ENCODE results near the gene DLGAP3. TPM values are rescaled to one million over a fixed set of nuclear protein-coding genes. Genes with fewer than 3 reads are reported as not detected.
A peak's percentile ranks its signal among the peaks of the same experiment; 100 is the strongest.

DLGAP3 gene
- total and polyA plus RNA-seq, 2 of the 13 experiments (the other 11 are each of a cell fraction or from before 2014, with no cell fraction given) = 0.03 to 0.04 TPM

DNA sequence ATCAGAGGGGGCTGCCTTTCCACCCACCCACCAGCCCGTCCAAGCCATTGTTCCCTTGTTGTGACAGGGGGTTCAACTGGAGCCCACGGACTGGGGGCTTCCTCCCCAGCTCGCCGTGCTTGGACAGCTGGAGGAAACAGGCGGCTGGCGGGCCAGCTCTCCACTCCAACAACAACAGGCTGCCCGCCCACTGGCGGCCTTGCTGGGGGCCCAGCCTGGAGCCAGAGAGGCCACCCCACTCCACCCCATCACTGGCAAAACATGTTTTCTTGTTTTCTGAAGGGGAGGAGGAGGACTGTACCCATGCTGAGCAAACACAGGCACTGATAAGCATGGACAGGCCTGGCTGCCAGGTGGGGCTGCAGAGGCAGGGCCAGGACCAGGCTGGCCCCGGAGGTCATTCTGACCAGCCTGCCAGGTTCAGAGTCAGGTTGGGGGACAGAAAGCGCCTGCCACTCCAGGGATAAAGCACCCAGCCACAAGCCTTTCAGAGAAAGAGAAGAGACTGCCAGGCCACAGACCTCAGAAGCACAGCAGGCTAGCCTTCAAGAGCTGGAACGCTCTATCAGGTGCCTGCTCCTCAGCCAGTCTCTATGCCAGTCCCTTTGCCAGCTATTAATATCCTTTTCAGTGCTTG lies 103.9 kb downstream of the DLGAP3 start (continued):
- TF ChIP-seq, protein P1, sequence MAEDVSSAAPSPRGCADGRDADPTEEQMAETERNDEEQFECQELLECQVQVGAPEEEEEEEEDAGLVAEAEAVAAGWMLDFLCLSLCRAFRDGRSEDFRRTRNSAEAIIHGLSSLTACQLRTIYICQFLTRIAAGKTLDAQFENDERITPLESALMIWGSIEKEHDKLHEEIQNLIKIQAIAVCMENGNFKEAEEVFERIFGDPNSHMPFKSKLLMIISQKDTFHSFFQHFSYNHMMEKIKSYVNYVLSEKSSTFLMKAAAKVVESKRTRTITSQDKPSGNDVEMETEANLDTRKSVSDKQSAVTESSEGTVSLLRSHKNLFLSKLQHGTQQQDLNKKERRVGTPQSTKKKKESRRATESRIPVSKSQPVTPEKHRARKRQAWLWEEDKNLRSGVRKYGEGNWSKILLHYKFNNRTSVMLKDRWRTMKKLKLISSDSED (CRISPR knock-in tag; IDR thresholded peaks at IDR 0.05) = no peak
- TF ChIP-seq, protein P2, sequence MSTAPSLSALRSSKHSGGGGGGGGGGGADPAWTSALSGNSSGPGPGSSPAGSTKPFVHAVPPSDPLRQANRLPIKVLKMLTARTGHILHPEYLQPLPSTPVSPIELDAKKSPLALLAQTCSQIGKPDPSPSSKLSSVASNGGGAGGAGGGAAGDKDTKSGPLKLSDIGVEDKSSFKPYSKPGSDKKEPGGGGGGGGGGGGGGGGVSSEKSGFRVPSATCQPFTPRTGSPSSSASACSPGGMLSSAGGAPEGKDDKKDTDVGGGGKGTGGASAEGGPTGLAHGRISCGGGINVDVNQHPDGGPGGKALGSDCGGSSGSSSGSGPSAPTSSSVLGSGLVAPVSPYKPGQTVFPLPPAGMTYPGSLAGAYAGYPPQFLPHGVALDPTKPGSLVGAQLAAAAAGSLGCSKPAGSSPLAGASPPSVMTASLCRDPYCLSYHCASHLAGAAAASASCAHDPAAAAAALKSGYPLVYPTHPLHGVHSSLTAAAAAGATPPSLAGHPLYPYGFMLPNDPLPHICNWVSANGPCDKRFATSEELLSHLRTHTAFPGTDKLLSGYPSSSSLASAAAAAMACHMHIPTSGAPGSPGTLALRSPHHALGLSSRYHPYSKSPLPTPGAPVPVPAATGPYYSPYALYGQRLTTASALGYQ (CRISPR knock-in tag; IDR thresholded peaks at IDR 0.05) = no peak
- no peak for TF ChIP-seq ZNF792 (CRISPR knock-in tag; IDR thresholded peaks at IDR 0.05)
- no peak for TF ChIP-seq ZNF501 (CRISPR knock-in tag; IDR thresholded peaks at IDR 0.05)
- TF ChIP-seq RXRB (CRISPR knock-in tag; IDR thresholded peaks at IDR 0.05; ENCODE audit: borderline replicate concordance) = peak; percentile 45; the same call in 1 of the 2 replicates
- TF ChIP-seq KDM1A (CRISPR knock-in tag; IDR thresholded peaks at IDR 0.05) = 0 out of 2 replicates have a peak, but pooled peaks have one; percentile 20
- no peak for TF ChIP-seq TEAD2 (CRISPR knock-in tag; IDR thresholded peaks at IDR 0.05)
- no peak for TF ChIP-seq ZNF333 (CRISPR knock-in tag; IDR thresholded peaks at IDR 0.05; ENCODE audit: borderline replicate concordance)
- no peak for TF ChIP-seq ZNF589 (CRISPR knock-in tag; conservative IDR thresholded peaks at IDR 0.05)
- TF ChIP-seq, protein P3, sequence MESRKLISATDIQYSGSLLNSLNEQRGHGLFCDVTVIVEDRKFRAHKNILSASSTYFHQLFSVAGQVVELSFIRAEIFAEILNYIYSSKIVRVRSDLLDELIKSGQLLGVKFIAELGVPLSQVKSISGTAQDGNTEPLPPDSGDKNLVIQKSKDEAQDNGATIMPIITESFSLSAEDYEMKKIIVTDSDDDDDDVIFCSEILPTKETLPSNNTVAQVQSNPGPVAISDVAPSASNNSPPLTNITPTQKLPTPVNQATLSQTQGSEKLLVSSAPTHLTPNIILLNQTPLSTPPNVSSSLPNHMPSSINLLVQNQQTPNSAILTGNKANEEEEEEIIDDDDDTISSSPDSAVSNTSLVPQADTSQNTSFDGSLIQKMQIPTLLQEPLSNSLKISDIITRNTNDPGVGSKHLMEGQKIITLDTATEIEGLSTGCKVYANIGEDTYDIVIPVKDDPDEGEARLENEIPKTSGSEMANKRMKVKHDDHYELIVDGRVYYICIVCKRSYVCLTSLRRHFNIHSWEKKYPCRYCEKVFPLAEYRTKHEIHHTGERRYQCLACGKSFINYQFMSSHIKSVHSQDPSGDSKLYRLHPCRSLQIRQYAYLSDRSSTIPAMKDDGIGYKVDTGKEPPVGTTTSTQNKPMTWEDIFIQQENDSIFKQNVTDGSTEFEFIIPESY (CRISPR knock-in tag; IDR thresholded peaks at IDR 0.05) = no peak
- TF ChIP-seq NFIB (CRISPR knock-in tag; IDR thresholded peaks at IDR 0.05; ENCODE audit: borderline replicate concordance) = no peak
- peak; percentile 58; the same call in 1 of the 2 replicates for TF ChIP-seq ZNF350 (CRISPR knock-in tag; IDR thresholded peaks at IDR 0.05; ENCODE audit: borderline replicate concordance, low read depth)
- no peak for TF ChIP-seq KDM4B (CRISPR knock-in tag; IDR thresholded peaks at IDR 0.05)
- no peak for TF ChIP-seq ZBTB1 (CRISPR knock-in tag; IDR thresholded peaks at IDR 0.05; ENCODE audit: borderline replicate concordance)
- peak; percentile 67; the same call in 1 of the 2 replicates for TF ChIP-seq TARDBP (CRISPR knock-in tag; IDR thresholded peaks at IDR 0.05)
- TF ChIP-seq, protein P4, sequence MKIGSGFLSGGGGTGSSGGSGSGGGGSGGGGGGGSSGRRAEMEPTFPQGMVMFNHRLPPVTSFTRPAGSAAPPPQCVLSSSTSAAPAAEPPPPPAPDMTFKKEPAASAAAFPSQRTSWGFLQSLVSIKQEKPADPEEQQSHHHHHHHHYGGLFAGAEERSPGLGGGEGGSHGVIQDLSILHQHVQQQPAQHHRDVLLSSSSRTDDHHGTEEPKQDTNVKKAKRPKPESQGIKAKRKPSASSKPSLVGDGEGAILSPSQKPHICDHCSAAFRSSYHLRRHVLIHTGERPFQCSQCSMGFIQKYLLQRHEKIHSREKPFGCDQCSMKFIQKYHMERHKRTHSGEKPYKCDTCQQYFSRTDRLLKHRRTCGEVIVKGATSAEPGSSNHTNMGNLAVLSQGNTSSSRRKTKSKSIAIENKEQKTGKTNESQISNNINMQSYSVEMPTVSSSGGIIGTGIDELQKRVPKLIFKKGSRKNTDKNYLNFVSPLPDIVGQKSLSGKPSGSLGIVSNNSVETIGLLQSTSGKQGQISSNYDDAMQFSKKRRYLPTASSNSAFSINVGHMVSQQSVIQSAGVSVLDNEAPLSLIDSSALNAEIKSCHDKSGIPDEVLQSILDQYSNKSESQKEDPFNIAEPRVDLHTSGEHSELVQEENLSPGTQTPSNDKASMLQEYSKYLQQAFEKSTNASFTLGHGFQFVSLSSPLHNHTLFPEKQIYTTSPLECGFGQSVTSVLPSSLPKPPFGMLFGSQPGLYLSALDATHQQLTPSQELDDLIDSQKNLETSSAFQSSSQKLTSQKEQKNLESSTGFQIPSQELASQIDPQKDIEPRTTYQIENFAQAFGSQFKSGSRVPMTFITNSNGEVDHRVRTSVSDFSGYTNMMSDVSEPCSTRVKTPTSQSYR (CRISPR knock-in tag; IDR thresholded peaks at IDR 0.05; ENCODE audit: borderline replicate concordance) = 0 out of 2 replicates have a peak, but pooled peaks have one; percentile 17
- peak; percentile 86; the same call in 1 of the 2 replicates for TF ChIP-seq GFI1 (CRISPR knock-in tag; IDR thresholded peaks at IDR 0.05; ENCODE audit: borderline replicate concordance)
- TF ChIP-seq MAF1 (CRISPR knock-in tag; IDR thresholded peaks at IDR 0.05; ENCODE audit: borderline replicate concordance) = no peak
- TF ChIP-seq ZNF30 (CRISPR knock-in tag; IDR thresholded peaks at IDR 0.05) = no peak
- peak; percentile 57; the same call in 1 of the 2 replicates for TF ChIP-seq HDAC2 (CRISPR knock-in tag; IDR thresholded peaks at IDR 0.05)
- no peak for TF ChIP-seq NFATC3 (CRISPR knock-in tag; IDR thresholded peaks at IDR 0.05)
- TF ChIP-seq SIX4 (CRISPR knock-in tag; IDR thresholded peaks at IDR 0.05) = no peak
- TF ChIP-seq ZSCAN25 (CRISPR knock-in tag; IDR thresholded peaks at IDR 0.05) = peak; percentile 61; the same call in 1 of the 2 replicates
- no peak for TF ChIP-seq NCOA1 (CRISPR knock-in tag; IDR thresholded peaks at IDR 0.05)

All from HepG2 (cell line).